ENCODE data around the gene DAB2.

Gene DAB2

GRCh38 chr5:39331861-39332381 is 92.9 kb downstream of the DAB2 start:
- no peak for DNase-seq

GRCh38 chr5:39328731-39329130 is 96.0 kb downstream of the DAB2 start:
- no peak for DNase-seq

- DNase-seq = no peak
These were observed 101.2 kb downstream of the DAB2 start for GRCh38 chr5:39323542-39323941.
